Activated CD8-positive, alpha-beta memory T cell treated with anti-CD3 and anti-CD28 coated beads for 24 hours (primary cell): ENCODE measurements around the gene SH3BP2.
A peak's percentile ranks its signal among the peaks of the same experiment; 100 is the strongest.

Source experiments
- DNase-seq: peaks from one replicate; pipeline ENCODE4 v3.0.0-alpha.2; 2020

The SH3BP2 gene

GRCh38 chr4:2822461-2823300 lies 29.8 kb downstream of the SH3BP2 start:
- DNase-seq: no peak

DNA sequence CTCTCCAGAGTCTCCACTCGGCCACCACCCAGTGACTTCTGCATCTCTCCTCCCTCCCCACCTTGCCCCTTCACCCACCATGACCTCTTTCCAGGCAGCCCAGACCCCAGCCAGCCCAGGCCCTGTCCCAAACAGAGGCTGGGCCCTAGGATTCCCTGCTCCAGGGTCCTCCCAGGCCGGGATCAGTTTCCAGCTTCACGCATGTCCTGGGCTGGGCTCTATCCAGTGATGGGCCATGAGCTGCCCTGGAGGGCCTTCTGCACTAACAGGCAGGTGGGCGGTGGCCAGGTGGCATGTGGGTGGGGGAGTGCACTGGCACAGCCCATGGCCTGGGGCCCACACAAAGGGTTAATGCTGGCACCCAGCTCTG lies 30.4 kb downstream of the SH3BP2 start:
- DNase-seq: no peak

DNA sequence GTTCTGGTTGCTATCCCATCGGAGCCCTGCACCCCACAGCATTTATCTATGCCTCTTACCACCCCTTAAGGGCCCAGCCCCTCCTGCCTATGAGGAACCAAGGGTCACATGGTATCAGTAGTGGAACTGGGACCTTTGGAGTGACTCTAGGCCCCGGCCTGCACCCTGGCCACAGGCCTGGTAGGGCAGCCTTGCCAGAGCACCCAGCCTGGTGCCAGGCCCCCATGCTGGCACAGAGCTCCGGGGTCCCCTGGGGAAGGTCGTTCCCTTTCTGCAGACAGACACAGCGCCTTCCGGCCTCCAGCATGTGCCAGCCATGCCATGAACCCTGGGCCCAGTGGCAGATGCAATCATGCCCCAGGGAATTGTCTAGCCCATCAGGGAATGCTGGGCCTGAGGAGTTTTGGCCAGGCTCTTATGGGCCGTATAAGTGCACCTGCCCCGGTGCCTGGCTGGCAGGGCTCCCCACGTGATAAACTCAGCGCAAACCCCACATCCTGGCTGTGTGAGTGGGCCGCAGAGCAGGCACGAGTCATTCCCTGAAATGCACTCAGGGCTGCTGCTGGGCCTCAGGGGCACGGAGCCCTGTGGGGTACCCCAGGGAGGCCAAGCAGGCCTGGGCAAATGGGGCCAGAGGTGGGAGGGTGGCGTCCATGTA lies 30.9 kb downstream of the SH3BP2 start:
- DNase-seq: no peak

DNA sequence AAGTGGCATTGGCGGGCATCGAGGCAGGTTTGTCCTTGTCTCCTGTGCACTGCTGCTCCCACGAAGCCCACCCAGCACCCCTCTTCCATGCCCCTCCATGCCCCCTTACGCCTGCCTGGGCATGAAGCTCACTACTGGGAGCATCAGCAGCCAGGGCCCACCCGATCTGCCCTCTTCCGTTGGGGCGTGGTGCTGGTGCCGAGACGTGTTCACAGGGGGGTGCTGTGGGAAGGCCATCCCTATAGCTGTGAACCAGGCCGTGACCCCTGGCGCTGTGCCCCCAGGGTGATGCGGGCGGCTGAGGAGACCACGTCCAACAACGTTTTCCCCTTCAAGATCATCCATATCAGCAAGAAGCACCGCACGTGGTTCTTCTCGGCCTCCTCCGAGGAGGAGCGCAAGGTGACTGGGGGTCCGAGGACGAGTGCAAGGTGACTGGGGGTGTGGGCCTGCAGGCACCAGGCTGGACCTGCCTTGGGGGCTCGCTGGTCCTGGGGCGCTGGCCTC lies 31.5 kb downstream of the SH3BP2 start:
- no peak for DNase-seq

GRCh38 chr4:2824836-2825381 lies 32.0 kb downstream of the SH3BP2 start:
- no peak for DNase-seq

DNA sequence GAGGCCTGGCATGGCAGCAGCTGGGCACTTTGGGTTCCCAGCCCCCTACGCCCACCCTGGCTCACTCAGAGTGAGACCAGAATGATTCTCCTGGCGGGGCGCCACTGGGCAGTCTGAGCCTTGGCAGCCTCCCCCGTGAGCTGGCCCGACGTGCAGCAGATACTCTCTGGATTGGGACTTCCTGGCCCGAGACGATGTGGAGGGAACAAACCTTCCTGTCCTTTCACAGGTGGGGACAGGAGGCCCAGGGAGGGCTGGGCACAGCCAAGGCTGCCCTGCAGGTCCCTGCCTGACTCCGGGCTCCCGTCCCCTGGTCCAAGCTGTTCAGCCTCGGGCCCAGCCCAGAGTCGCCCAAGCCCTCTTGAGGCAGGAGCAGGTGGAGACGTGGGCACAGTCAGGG lies 32.9 kb downstream of the SH3BP2 start:
- DNase-seq: no peak

GRCh38 chr4:2827071-2827873 lies 34.4 kb downstream of the SH3BP2 start:
- no peak for DNase-seq

DNA sequence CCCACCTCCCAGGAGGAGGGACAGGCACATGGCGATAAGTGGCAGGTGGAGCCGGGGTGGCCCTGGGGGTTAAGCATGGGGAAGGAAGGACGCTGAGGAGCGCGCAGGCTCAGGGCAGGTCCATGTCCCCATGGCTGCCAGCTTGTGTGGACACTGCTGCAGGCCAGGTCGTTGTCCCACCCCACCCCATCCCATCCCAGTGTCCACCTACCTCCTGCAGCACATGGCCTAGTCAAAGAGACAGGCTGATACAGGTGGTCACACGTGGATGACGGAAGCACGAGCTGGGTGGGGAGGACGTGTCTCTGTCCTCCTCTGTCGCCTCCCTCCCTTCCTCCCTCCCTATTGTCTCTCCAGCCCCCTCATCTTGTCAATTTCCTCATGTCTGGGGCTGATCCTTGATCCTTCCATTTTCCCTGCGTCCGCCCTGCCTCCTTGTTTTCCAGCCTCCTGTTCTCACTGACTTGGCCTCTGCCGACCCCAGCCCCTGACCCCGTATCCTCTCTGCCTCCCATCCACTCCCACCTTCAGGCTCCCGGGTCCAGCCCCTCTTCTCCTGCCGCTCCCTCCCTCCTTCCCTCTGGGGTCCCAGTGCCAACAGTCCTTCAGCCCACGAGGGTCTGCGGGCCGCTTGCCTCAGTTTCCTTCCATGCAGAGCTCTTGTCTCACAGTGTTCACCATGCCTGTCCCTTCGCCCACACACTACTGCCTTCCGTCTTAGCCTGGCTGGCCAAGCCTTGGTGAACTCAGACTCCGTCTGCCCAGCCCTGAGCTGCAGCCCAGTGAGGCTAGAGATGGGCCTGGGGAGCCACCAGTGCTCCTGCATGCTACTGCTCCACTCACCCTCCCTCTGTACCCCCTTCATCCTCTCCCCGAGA lies 35.2 kb downstream of the SH3BP2 start:
- no peak for DNase-seq

GRCh38 chr4:2828758-2829181 lies 35.9 kb downstream of the SH3BP2 start:
- no peak for DNase-seq

DNA sequence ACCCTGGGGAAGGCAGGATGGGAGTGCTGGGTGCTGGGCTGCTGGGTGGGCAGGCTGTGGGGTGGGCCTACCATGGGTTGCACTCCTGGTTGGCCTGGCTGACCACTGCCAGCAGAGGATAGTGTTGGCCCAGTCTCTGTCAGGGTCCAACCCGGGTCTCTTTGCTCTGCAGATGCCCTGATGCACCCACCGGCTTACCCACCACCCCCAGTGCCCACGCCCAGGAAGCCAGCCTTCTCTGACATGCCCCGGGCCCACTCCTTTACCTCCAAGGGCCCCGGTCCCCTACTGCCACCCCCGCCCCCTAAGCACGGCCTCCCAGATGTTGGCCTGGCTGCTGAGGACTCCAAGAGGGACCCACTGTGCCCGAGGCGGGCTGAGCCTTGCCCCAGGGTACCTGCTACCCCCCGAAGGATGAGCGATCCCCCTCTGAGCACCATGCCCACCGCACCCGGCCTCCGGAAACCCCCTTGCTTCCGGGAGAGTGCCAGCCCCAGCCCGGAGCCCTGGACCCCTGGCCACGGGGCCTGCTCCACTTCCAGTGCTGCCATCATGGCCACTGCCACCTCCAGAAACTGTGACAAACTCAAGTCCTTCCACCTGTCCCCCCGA lies 36.5 kb downstream of the SH3BP2 start:
- no peak for DNase-seq

- peak; percentile 11 for DNase-seq
These were observed 37.1 kb downstream of the SH3BP2 start for GRCh38 chr4:2829933-2830451.

DNA sequence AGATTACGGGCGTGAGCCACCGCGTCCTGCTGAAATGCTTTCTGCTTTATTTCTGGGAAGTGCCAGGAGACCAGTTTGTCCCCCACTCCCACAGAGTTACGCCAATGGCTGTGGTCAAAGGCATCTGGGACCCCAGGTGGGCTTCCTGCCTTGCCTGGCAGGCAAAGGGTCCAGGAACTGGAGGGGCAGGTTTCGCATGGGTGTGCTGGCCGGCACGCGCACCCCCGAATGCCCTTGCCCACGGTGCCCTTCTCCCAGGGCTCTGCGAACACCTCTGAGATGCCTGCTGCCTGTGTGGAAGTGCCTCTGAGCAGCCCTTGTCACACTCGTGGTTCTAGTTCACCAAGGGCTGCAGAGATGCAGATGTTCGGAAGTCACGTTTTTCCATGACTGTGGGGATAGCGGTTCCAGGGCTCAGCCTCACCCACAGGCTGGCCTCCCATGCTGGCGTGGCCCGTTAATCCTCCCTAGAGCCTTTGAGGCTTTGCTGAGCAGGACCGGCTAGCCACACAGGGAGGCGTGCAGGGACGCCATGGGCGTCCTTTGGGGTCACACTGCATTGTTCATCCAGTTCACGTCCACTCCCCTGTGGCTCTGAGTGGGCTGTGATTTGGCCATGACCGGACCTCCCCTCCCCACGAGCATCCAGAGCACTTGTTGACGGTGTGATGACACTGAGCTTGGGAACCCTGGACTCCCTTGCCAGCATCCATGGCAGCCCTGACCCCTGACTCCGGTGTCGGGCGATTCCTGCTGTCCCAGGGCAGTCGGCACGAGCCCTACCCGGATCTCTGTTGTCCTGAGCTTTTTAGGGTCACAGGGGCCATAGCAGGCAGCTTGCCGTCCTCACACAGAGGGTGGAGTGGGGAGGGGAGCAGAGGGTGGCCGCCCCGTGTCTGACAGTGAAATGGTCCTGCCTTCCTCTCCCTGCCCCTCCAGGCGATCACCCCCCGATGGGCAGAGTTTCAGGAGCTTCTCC lies 38.0 kb downstream of the SH3BP2 start:
- DNase-seq: peak; percentile 50

DNA sequence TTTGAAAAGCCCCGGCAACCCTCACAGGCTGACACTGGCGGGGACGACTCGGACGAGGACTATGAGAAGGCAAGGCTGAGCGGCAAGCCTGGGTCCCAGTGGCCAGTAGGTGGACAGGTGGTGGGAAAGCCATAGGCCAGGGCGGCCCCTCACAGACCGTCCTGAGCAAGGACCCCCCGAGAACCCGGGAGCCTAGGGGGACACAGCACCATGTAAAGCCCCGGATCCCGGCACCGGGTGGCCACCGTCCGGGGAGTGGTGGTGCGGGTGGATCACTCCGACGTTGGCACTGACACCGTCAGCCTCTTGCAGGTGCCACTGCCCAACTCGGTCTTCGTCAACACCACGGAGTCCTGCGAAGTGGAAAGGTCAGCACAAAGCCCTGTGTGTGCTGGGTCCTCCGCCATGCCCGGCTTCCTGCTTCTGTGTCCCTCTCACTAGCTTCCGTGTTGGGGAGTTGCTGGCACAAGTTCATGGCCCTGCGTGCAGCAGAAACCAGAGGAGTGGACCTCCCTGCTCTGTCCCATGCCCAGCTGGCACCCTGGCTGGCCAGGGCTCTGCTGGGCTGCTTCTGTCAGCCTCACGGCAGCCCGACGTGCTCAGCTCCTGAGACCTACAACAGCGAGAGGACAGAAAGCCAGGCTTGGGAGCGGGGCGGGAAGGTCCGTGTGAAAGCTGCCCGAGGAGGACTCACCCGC lies 38.9 kb downstream of the SH3BP2 start:
- peak; percentile 53 for DNase-seq

GRCh38 chr4:2832309-2832980 lies 39.6 kb downstream of the SH3BP2 start:
- DNase-seq: peak; percentile 54

DNA sequence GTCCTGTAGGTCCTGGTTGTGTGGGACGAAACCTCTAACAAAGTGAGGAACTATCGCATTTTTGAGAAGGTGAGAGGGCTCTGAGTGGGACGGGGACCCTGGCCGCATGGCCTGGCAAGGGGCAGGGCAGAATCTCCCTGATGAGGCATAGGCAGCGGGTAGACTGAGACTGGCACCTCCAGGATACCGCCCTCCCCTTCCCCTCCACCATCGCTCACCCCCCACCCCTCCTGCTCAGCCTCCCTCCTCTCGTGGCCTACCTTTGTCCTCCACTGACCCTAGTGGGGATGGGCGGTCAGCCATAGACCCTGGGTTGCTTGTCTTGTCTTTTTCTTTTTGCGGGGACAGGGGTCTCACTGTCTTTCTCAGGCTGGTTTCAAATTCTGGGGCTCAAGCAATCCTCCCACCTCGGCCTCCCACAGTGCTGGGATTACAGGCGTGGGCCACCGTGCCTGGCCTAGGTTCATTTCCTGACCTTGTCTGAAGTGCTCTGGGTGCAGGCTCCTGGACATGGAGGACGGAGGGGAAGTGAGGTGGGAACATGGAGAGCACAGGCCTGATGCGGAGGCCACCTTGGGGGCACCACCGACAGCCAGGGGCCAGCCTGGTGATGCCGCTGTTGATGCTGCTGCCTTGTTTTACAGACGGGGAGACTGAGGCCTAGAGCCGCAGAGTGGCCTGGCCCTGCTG lies 40.2 kb downstream of the SH3BP2 start:
- DNase-seq: peak; percentile 51

DNA sequence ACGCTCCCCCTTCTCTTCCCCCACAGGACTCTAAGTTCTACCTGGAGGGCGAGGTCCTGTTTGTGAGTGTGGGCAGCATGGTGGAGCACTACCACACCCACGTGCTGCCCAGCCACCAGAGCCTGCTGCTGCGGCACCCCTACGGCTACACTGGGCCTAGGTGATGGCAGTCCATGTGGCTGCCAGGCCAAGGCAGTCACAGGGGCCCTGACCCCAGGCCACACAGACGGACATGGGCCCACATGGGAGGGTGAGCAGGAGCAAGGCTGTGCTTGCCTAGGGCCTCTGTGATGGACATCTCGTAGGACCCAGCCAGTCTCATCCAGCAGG lies 40.8 kb downstream of the SH3BP2 start:
- DNase-seq: no peak

DNA sequence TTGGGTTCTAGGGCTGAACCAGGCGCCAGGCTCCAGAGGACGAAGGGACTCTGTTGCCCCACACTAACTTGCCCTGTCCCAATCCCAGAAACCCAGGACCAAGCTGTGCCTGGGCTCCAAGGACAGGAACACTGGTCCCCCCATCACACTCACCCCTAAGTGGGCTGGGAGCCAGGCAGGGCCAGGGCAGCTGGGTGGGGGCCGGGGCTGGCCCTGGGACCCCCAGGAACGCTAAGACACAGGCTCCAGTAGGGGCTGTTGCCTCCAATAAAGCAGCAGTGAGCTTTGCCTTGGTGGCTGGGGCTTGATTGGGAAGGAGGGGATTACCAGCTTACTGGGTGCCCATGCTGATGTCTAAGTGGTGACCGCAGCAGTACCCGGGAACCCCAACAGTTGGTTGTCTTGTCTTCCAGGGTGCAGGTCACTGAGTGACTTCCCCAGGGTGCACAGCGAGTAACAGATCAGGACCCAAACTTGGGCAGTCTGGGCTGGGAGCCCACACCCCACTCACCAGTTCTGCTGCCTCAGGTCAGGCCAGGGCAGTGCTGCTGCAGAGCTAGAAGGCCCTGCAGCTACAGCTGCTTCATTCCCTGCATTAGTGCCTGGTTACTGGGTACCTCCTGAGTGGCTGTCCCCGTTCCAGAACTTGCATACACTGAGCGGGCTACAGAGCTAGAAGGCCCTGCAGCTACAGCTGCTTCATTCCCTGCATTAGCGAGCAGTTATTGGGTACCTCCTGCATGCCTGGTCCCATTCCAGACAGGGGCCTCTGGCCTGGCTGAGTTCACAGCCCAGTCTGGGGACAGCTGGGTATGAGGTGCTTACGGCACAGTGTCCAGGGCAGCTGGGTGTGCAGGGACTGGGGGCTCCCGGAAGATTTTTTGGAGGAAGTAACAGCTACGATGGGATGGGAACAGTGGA lies 41.4 kb downstream of the SH3BP2 start:
- peak; percentile 65 for DNase-seq
